WTC11 (cell line): ENCODE measurements around the gene PLCG2. TPM values are rescaled to one million over a fixed set of nuclear protein-coding genes. Genes with fewer than 3 reads are reported as not detected.

Experiments used
- ATAC-seq: fragments of 200-7000 bp; cut with Tn5 transposase; 2 replicates; pipeline ENCODE4 v1.10.0; 2021; ENCODE audit warnings: mild to moderate bottlenecking, moderate library complexity
- Bru-seq: library from RNA; stranded (reverse); fragments of 400-500 nt; gene quantifications from one replicate; lab custom pipeline; 2021; lab: Mats Ljungman, UMichigan
- CTCF ChIA-PET: fragments of 300-600 bp; sonication (Branson Sonifier 250); formaldehyde crosslinking; loops from one replicate; lab custom pipeline; 2021; ENCODE audit warnings: antibody characterized with exemption; lab: Charles Lee
- POLR2A ChIA-PET: fragments of 350-600 bp; sonication (Branson Sonifier 250); formaldehyde crosslinking; loops from one replicate; lab custom pipeline; 2021; ENCODE audit warnings: antibody characterized with exemption; lab: Charles Lee
- DNase-seq: peaks from one replicate; pipeline ENCODE4 v3.0.0; 2021; ENCODE audit warnings: low spot score
- H3K27ac Mint-ChIP-seq: 2 replicates; pipeline ENCODE4 v1.8.0; 2021; ENCODE audit warnings: mixed read lengths
- H3K27me3 Mint-ChIP-seq: 2 replicates; pipeline ENCODE4 v1.8.0; 2021; ENCODE audit warnings: low read depth, mild to moderate bottlenecking, moderate library complexity, mixed read lengths
- H3K36me3 Mint-ChIP-seq: 2 replicates; pipeline ENCODE4 v1.8.0; 2021; ENCODE audit warnings: mixed read lengths
- H3K4me1 Mint-ChIP-seq: 2 replicates; pipeline ENCODE4 v1.8.0; 2022; ENCODE audit warnings: mixed read lengths
- H3K4me3 Mint-ChIP-seq: 2 replicates; pipeline ENCODE4 v1.8.0; 2021; ENCODE audit warnings: mild to moderate bottlenecking, moderate library complexity, mixed read lengths
- H3K9me3 Mint-ChIP-seq: 2 replicates; pipeline ENCODE4 v1.8.0; 2021; ENCODE audit warnings: mixed read lengths
- ATF6 ChIP-seq: sonication (generic); formaldehyde crosslinking; IDR thresholded peaks from 2 replicates; pipeline ENCODE4 v1.8.1; 2023; ENCODE audit warnings: mild to moderate bottlenecking, missing genetic modification reagents
- CREM ChIP-seq: sonication (generic); formaldehyde crosslinking; IDR thresholded peaks from 2 replicates; pipeline ENCODE4 v1.8.1; 2022; ENCODE audit warnings: mild to moderate bottlenecking, missing genetic modification reagents, moderate library complexity
- E2F4 ChIP-seq: sonication (generic); formaldehyde crosslinking; IDR thresholded peaks from 2 replicates; pipeline ENCODE4 v1.8.1; 2022; ENCODE audit warnings: low read depth, mild to moderate bottlenecking, moderate library complexity, missing genetic modification reagents, borderline replicate concordance
- E2F5 ChIP-seq: sonication (generic); formaldehyde crosslinking; IDR thresholded peaks from 2 replicates; pipeline ENCODE4 v1.8.1; 2022; ENCODE audit warnings: mild to moderate bottlenecking, moderate library complexity, missing genetic modification reagents
- ESRRA ChIP-seq: sonication (generic); formaldehyde crosslinking; IDR thresholded peaks from 2 replicates; pipeline ENCODE4 v1.8.1; 2022; ENCODE audit warnings: mild to moderate bottlenecking, missing genetic modification reagents, borderline replicate concordance
- FOXP1 ChIP-seq: sonication (generic); formaldehyde crosslinking; IDR thresholded peaks from 2 replicates; pipeline ENCODE4 v1.8.0; 2022; ENCODE audit warnings: missing genetic modification reagents, mild to moderate bottlenecking, moderate library complexity, borderline replicate concordance
- GABPB1 ChIP-seq: sonication (generic); formaldehyde crosslinking; IDR thresholded peaks from 2 replicates; pipeline ENCODE4 v1.8.1; 2023; ENCODE audit warnings: mild to moderate bottlenecking, missing genetic modification reagents
- KAT7 ChIP-seq: sonication (generic); formaldehyde crosslinking; IDR thresholded peaks from 2 replicates; pipeline ENCODE4 v1.8.1; 2023; ENCODE audit warnings: missing genetic modification reagents, mild to moderate bottlenecking, borderline replicate concordance
- MAX ChIP-seq: sonication (generic); formaldehyde crosslinking; IDR thresholded peaks from 2 replicates; pipeline ENCODE4 v1.8.0; 2022; ENCODE audit warnings: mild to moderate bottlenecking, missing genetic modification reagents
- MLX ChIP-seq: sonication (generic); formaldehyde crosslinking; IDR thresholded peaks from 2 replicates; pipeline ENCODE4 v1.8.1; 2023; ENCODE audit warnings: mild to moderate bottlenecking, missing genetic modification reagents, moderate library complexity
- MXD4 ChIP-seq: fragments of 250-450 bp; sonication (Bioruptor Pico); IDR thresholded peaks from 2 replicates; pipeline ENCODE4 v1.8.0; 2021; ENCODE audit warnings: mild to moderate bottlenecking, moderate library complexity, borderline replicate concordance
- NFYB ChIP-seq: sonication (generic); formaldehyde crosslinking; conservative IDR thresholded peaks from 2 replicates; pipeline ENCODE4 v1.8.0; 2022; ENCODE audit warnings: low read depth, missing genetic modification reagents
- NR3C1 ChIP-seq: sonication (generic); formaldehyde crosslinking; conservative IDR thresholded peaks from 2 replicates; pipeline ENCODE4 v1.8.1; 2023; ENCODE audit warnings: low read depth, mild to moderate bottlenecking, missing genetic modification reagents
- SMAD4 ChIP-seq: sonication (generic); formaldehyde crosslinking; IDR thresholded peaks from 2 replicates; pipeline ENCODE4 v1.8.0; 2022; ENCODE audit warnings: mild to moderate bottlenecking, missing genetic modification reagents
- SP1 ChIP-seq: sonication (generic); formaldehyde crosslinking; conservative IDR thresholded peaks from 2 replicates; pipeline ENCODE4 v1.8.1; 2022; ENCODE audit warnings: missing genetic modification reagents
- STAT6 ChIP-seq: sonication (generic); formaldehyde crosslinking; conservative IDR thresholded peaks from 2 replicates; pipeline ENCODE4 v1.8.1; 2023; ENCODE audit warnings: mild to moderate bottlenecking, low read depth, missing genetic modification reagents, moderate library complexity
- TCF7 ChIP-seq: sonication (generic); formaldehyde crosslinking; IDR thresholded peaks from 2 replicates; pipeline ENCODE4 v1.8.0; 2022; ENCODE audit warnings: mild to moderate bottlenecking, low read depth, missing genetic modification reagents, moderate library complexity
- TEAD1 ChIP-seq: sonication (generic); formaldehyde crosslinking; IDR thresholded peaks from 2 replicates; pipeline ENCODE4 v1.8.0; 2022; ENCODE audit warnings: mild to moderate bottlenecking, missing genetic modification reagents
- USF1 ChIP-seq: sonication (generic); formaldehyde crosslinking; IDR thresholded peaks from 2 replicates; pipeline ENCODE4 v1.8.0; 2022; ENCODE audit warnings: mild to moderate bottlenecking, missing genetic modification reagents
- USF2 ChIP-seq: sonication (generic); formaldehyde crosslinking; IDR thresholded peaks from 2 replicates; pipeline ENCODE4 v1.8.1; 2023; ENCODE audit warnings: mild to moderate bottlenecking, missing genetic modification reagents, moderate library complexity
- ZBTB21 ChIP-seq: sonication (generic); formaldehyde crosslinking; IDR thresholded peaks from 2 replicates; pipeline ENCODE4 v1.8.1; 2023; ENCODE audit warnings: mild to moderate bottlenecking, missing genetic modification reagents, borderline replicate concordance
- ZNF138 ChIP-seq: sonication (generic); formaldehyde crosslinking; conservative IDR thresholded peaks from 2 replicates; pipeline ENCODE4 v1.8.1; 2022; ENCODE audit warnings: mild to moderate bottlenecking, moderate library complexity, missing genetic modification reagents
- ZNF232 ChIP-seq: sonication (generic); formaldehyde crosslinking; IDR thresholded peaks from 2 replicates; pipeline ENCODE4 v1.8.0; 2022; ENCODE audit warnings: mild to moderate bottlenecking, missing genetic modification reagents
- ZNF317 ChIP-seq: sonication (generic); formaldehyde crosslinking; IDR thresholded peaks from 2 replicates; pipeline ENCODE4 v1.8.1; 2023; ENCODE audit warnings: low read depth, mild to moderate bottlenecking, moderate library complexity, missing genetic modification reagents, borderline replicate concordance
- ZNF416 ChIP-seq: fragments of 250-450 bp; sonication (Bioruptor Pico); IDR thresholded peaks from 2 replicates; pipeline ENCODE4 v1.9.0; 2021; ENCODE audit warnings: mild to moderate bottlenecking, inconsistent platforms
- ZNF423 ChIP-seq: fragments of 250-450 bp; sonication (Bioruptor Pico); IDR thresholded peaks from 2 replicates; pipeline ENCODE4 v2.1.2; 2022; ENCODE audit warnings: mild to moderate bottlenecking, moderate library complexity
- long read RNA-seq, 3 experiments: library from RNA in 1 of 3; library from capped mRNA in 1 of 3; library from polyadenylated mRNA in 1 of 3; unstranded in 2 of 3; stranded (forward) in 1 of 3; transcript quantifications; one replicate each; pipeline ENCODE4 v2.0.0, GENCODE V29; 2021
- total RNA-seq: library from RNA; stranded (reverse); gene quantifications from 3 replicates; pipeline ENCODE4 v1.2.3, GENCODE V29; 2021

The PLCG2 gene
- total RNA-seq (7.0 to 8.7 TPM (median 8.6 TPM) in 3 replicates), Bru-seq, nascent RNA (percentile 40 among the genes with signal in this experiment)
- long read RNA-seq, experiment 1, full-length matches to known transcripts = 32 of 43 reads
- long read RNA-seq, experiment 1, partial matches to known transcripts = 6 of 43 reads
- long read RNA-seq, experiment 1, other reads (novel, unspliced or antisense) = 5 of 43 reads
- long read RNA-seq, experiment 2, full-length matches to known transcripts = 1 of 7 reads
- long read RNA-seq, experiment 2, partial matches to known transcripts = 1 of 7 reads
- long read RNA-seq, experiment 2, other reads (novel, unspliced or antisense) = 5 of 7 reads
- long read RNA-seq, experiment 3, partial matches to known transcripts = 1 of 1 reads
- long read RNA-seq, experiment 3, other reads (novel, unspliced or antisense) = 0 of 1 reads

GRCh38 chr16:81778861-81779535, at the start of gene PLCG2:
Gene PLCG2, plus strand, starts transcription at chr16:81779291. Its CDS starts 6,699 bp downstream, at chr16:81785990.
- peaks cover 75% of the 10 kb centered on the region for H3K27me3 Mint-ChIP-seq
- ChIA-PET CTCF (interaction anchor here (0.6 to 1.7 kb wide), 8 partner anchors 30 to 104 kb away, joined by 3 to 8 read pairs (median 4); no protein-coding TSS in a partner anchor), POLR2A (no interaction called here)
- H3K4me3 Mint-ChIP-seq = peak within 1 kb of the TSS; percentile 84
- DNase-seq = peak; percentile 78
- H3K9me3 Mint-ChIP-seq = no peaks in the 10 kb centered on the region
- H3K4me1 Mint-ChIP-seq = peaks cover 17% of the 10 kb centered on the region
- H3K36me3 Mint-ChIP-seq = no peaks in the 10 kb centered on the region
- peak; percentile 92 for ATAC-seq
- no peak within 1 kb of the TSS for H3K27ac Mint-ChIP-seq
- TF ChIP-seq ZBTB21 (CRISPR knock-in tag) = no peak
- no peak for TF ChIP-seq ZNF138 (CRISPR knock-in tag)
- 0 out of 2 replicates have a peak, but pooled peaks have one; percentile 17 for TF ChIP-seq MAX (CRISPR knock-in tag)
- peak; percentile 78; the same call in 1 of the 2 replicates for TF ChIP-seq FOXP1
- no peak for TF ChIP-seq MLX (CRISPR knock-in tag)
- peak; percentile 79 for TF ChIP-seq SP1 (CRISPR knock-in tag)
- no peak for TF ChIP-seq ATF6
- TF ChIP-seq SMAD4 (CRISPR knock-in tag) = no peak
- no peak for TF ChIP-seq TEAD1
- 0 out of 2 replicates have a peak, but pooled peaks have one; percentile 50 for TF ChIP-seq STAT6 (CRISPR knock-in tag)
- no peak for TF ChIP-seq ZNF232
- TF ChIP-seq GABPB1 (CRISPR knock-in tag) = no peak
- TF ChIP-seq ESRRA (CRISPR knock-in tag) = no peak
- TF ChIP-seq KAT7 (CRISPR knock-in tag) = 0 out of 2 replicates have a peak, but pooled peaks have one; percentile 55
- no peak for TF ChIP-seq ZNF416 (CRISPR knock-in tag)
- TF ChIP-seq ZNF317 = no peak
- TF ChIP-seq MXD4 = no peak
- 0 out of 2 replicates have a peak, but pooled peaks have one; percentile 91 for TF ChIP-seq NR3C1 (CRISPR knock-in tag)
- no peak for TF ChIP-seq E2F5 (CRISPR knock-in tag)
- no peak for TF ChIP-seq TCF7 (CRISPR knock-in tag)
- TF ChIP-seq E2F4 (CRISPR knock-in tag) = no peak
- TF ChIP-seq USF1 (CRISPR knock-in tag) = peak; percentile 70
- no peak for TF ChIP-seq NFYB (CRISPR knock-in tag)
- 0 out of 2 replicates have a peak, but pooled peaks have one; percentile 17 for TF ChIP-seq ZNF423 (CRISPR knock-in tag)
- TF ChIP-seq USF2 (CRISPR knock-in tag) = peak; percentile 97
- TF ChIP-seq CREM (CRISPR knock-in tag) = peak; percentile 33; the same call in 1 of the 2 replicates
